GM12865 (cell line): ENCODE measurements around the gene ARHGAP4.

Experiments used
- DNase-seq: peaks from one replicate; pipeline ENCODE4 v3.0.0; 2010; ENCODE audit warnings: low read depth
- H3K4me3 ChIP-seq: 2 replicates; pipeline ENCODE4 v1.5.1; 2011; ENCODE audit warnings: mild to moderate bottlenecking, low read depth, low read length, control low read depth
- CTCF ChIP-seq: IDR thresholded peaks from 2 replicates; pipeline ENCODE4 v1.5.1; 2011; ENCODE audit warnings: low read length, control low read depth, low read depth, inconsistent platforms; ENCODE audit not compliant: insufficient read depth; ENCODE audit errors: missing control alignments

ARHGAP4 gene

DNA sequence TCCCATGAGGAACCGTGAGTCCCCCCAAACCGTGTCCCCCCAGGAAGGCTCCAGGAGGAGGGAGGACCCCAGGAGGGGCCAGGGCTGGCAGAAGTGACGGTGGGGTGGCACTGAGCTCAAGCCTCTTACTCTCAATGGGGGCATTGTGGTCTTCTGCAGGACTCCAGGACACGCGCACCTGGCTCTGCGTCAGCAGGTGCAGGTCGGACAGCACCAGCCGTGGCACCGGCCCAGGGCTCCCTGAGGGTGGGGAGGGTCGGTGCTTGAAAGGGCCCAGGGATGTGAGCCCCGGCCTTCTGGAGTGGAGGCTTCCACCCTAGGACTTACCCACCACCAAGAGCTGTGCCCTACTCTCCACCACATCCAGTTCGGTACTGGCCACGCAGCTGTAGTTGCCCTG, 58.4 kb downstream of the ARHGAP4 start:
- no peak for TF ChIP-seq CTCF
- no peak overlapping the region for H3K4me3 ChIP-seq
- no peak for DNase-seq

GRCh38 chrX:153867139-153867538, 58.9 kb downstream of the ARHGAP4 start:
- TF ChIP-seq CTCF: no peak
- no peak for DNase-seq
- no peak overlapping the region for H3K4me3 ChIP-seq

DNA sequence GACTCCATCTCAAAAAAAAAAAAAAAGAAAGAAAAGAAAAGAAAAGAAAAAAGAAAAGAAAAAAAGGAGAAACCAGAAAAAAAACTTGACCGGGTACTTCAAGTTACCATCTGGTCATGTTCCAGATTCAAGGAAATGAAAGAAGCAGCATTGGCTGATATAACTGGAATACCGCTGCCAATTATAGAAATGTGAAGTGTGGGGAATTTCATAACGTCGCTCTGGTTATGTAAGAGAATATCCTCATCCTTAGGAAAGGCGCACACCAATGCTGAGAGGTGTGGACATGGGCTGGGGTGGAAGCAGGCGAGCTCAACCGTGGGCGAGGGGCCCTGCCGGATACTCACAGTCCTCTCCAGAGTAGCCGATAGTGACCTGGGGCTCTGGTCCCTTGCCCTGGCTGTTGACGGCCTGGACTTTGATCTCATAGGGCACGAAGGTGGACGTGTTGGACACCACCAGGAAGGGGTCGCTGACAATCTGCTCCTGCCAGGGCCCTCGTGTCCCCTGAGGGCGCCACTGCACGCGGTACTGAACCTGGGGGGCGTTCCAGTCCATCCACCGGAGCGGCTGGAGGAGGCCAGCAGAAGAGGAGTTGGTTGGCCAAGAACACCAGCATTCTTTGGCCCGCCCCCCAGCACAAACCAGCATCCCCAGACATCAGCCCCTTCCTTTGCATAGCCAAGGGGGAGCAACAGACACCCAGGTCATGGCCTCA, 59.6 kb downstream of the ARHGAP4 start:
- no peak for DNase-seq
- TF ChIP-seq CTCF: no peak
- no peak overlapping the region for H3K4me3 ChIP-seq

- no peak for TF ChIP-seq CTCF
- no peak for DNase-seq
- H3K4me3 ChIP-seq: no peak overlapping the region
Observed at GRCh38 chrX:153865685-153866084, 60.4 kb downstream of the ARHGAP4 start.

DNA sequence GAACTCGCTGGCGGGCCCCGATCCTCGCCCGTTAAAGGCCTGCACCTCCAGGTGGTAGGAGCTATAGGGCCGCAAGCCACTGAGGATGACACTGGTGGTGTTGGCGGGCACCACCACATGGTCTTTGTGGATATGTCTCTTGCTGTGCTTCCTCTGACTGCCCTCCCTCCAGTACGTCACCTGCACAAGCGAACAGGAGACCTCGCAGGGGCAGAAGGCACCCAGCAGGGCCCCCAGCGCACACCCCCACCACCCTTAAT, 60.8 kb downstream of the ARHGAP4 start:
- H3K4me3 ChIP-seq: no peak overlapping the region
- no peak for DNase-seq
- no peak for TF ChIP-seq CTCF

DNA sequence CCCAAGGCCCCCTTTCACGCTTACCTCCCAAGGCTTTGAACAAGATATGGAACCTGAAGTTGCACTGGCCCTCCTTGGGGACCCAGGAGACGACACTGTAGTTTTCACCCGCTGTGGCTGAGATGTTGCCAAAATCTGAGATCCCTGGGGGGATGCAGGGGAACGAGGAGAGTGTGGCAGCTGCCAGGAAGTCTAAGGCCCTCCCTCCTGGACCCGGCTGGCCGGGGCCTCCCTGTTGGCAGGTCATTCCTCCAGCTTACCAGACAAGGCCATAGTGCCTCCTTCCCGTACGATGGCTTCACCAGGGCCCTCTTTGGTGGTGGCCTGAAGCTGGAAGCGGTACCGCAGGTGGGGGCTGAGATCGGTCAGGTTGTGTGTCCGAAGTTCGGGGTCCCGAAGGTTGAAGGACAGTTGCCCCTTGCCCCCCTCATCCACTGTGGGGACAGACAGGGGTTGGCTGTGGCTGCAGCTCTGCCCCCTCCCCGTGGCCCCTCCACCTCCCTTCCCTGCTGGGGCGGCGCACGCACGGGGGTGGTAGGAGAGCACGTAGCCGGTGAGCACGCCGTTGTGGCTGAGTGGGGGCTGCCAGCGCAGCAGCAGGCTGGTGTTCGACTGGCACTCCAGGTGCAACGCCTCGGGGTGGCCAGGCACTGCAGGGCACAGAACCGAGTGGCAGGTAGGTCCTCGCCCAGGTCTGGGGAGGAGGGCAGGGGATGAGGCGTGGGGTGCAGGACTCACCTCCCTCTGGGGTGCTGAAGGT, 61.3 kb downstream of the ARHGAP4 start:
- no peak for TF ChIP-seq CTCF
- no peak overlapping the region for H3K4me3 ChIP-seq
- no peak for DNase-seq

- TF ChIP-seq CTCF: no peak
- no peak overlapping the region for H3K4me3 ChIP-seq
- DNase-seq: no peak
Observed at GRCh38 chrX:153864101-153864500, 62.0 kb downstream of the ARHGAP4 start.
